H9 (cell line): ENCODE measurements around the gene SLC13A5. TPM values are rescaled to one million over a fixed set of nuclear protein-coding genes. Genes with fewer than 3 reads are reported as not detected.

Source experiments
- DNase-seq: peaks from one replicate; pipeline ENCODE4 v3.0.0-alpha.2; 2017
- H2AFZ ChIP-seq: one replicate; pipeline ENCODE4 v1.6.1; 2013; ENCODE audit warnings: mild to moderate bottlenecking, low read length, control low read depth, moderate library complexity
- H2AK5ac ChIP-seq: 2 replicates; pipeline ENCODE4 v1.6.1; 2013; ENCODE audit warnings: low read length, control low read depth, mixed read lengths; ENCODE audit not compliant: insufficient read length
- H2BK120ac ChIP-seq: one replicate; pipeline ENCODE4 v1.6.1; 2013; ENCODE audit warnings: low read depth, mild to moderate bottlenecking, low read length, control low read depth, inconsistent platforms; ENCODE audit not compliant: poor library complexity, severe bottlenecking
- H2BK12ac ChIP-seq: 2 replicates; pipeline ENCODE4 v1.6.1; 2013; ENCODE audit warnings: low read length, control low read depth, mixed read lengths, low read depth; ENCODE audit not compliant: insufficient read length
- H2BK15ac ChIP-seq: 2 replicates; pipeline ENCODE4 v1.6.1; 2013; ENCODE audit warnings: low read depth, low read length, control low read depth
- H2BK20ac ChIP-seq: one replicate; pipeline ENCODE4 v1.6.1; 2013; ENCODE audit warnings: low read depth, mild to moderate bottlenecking, low read length, control low read depth, inconsistent platforms; ENCODE audit not compliant: poor library complexity, severe bottlenecking
- H2BK5ac ChIP-seq: 2 replicates; pipeline ENCODE4 v1.6.1; 2013; ENCODE audit warnings: low read length, control low read depth, mixed read lengths; ENCODE audit not compliant: insufficient read length
- H3K14ac ChIP-seq: 2 replicates; pipeline ENCODE4 v1.6.1; 2013; ENCODE audit warnings: low read length, control low read depth; ENCODE audit not compliant: insufficient read depth
- H3K18ac ChIP-seq: 2 replicates; pipeline ENCODE4 v1.6.1; 2013; ENCODE audit warnings: low read depth, mild to moderate bottlenecking, mixed read lengths, low read length, control low read depth; ENCODE audit not compliant: insufficient read length
- H3K23ac ChIP-seq: 2 replicates; pipeline ENCODE4 v1.6.1; 2013; ENCODE audit warnings: low read length, control low read depth, mixed read lengths, low read depth; ENCODE audit not compliant: insufficient read length
- H3K23me2 ChIP-seq: 2 replicates; pipeline ENCODE4 v1.6.1; 2013; ENCODE audit warnings: low read depth, mild to moderate bottlenecking, mixed read lengths, low read length, control low read depth; ENCODE audit not compliant: insufficient read length, poor library complexity, severe bottlenecking
- H3K27ac ChIP-seq: 2 replicates; pipeline ENCODE4 v1.5.1; 2013; ENCODE audit warnings: low read length, control low read depth, mixed read lengths, low read depth; ENCODE audit not compliant: insufficient read length
- H3K27me3 ChIP-seq: 2 replicates; pipeline ENCODE4 v1.6.1; 2013; ENCODE audit warnings: low read length, control low read depth, inconsistent platforms; ENCODE audit not compliant: insufficient read depth
- H3K4ac ChIP-seq: 2 replicates; pipeline ENCODE4 v1.6.1; 2013; ENCODE audit warnings: low read depth, mild to moderate bottlenecking, control low read depth, inconsistent platforms, low read length, moderate library complexity
- H3K4me1 ChIP-seq: 2 replicates; pipeline ENCODE4 v1.6.1; 2013; ENCODE audit warnings: low read length, control low read depth, inconsistent platforms; ENCODE audit not compliant: insufficient read depth
- H3K4me2 ChIP-seq: 2 replicates; pipeline ENCODE4 v1.6.1; 2013; ENCODE audit warnings: low read length, control low read depth, mixed read lengths; ENCODE audit not compliant: insufficient read length, insufficient read depth
- H3K56ac ChIP-seq: 2 replicates; pipeline ENCODE4 v1.6.1; 2013; ENCODE audit warnings: low read depth, mild to moderate bottlenecking, mixed read lengths, low read length, control low read depth; ENCODE audit not compliant: insufficient read length
- H3K79me1 ChIP-seq: 2 replicates; pipeline ENCODE4 v1.6.1; 2013; ENCODE audit warnings: low read depth, mild to moderate bottlenecking, moderate library complexity, low read length, control low read depth, inconsistent platforms; ENCODE audit not compliant: insufficient read depth, poor library complexity, severe bottlenecking
- H3K79me2 ChIP-seq: 2 replicates; pipeline ENCODE4 v1.6.1; 2013; ENCODE audit warnings: low read length, control low read depth, inconsistent platforms; ENCODE audit not compliant: insufficient read depth
- H3K9ac ChIP-seq: 2 replicates; pipeline ENCODE4 v1.6.1; 2013; ENCODE audit warnings: low read length, control low read depth, mixed read lengths; ENCODE audit not compliant: insufficient read length; ENCODE audit errors: extremely low read depth
- H3K9me3 ChIP-seq: one replicate; pipeline ENCODE4 v1.6.1; 2013; ENCODE audit warnings: low read depth, low read length, inconsistent platforms; ENCODE audit not compliant: control insufficient read depth
- H3T11ph ChIP-seq: one replicate; pipeline ENCODE4 v1.6.1; 2013; ENCODE audit warnings: mild to moderate bottlenecking, low read length, control low read depth, inconsistent platforms
- H4K20me1 ChIP-seq: one replicate; pipeline ENCODE4 v1.6.1; 2013; ENCODE audit not compliant: control insufficient read depth, insufficient read length, insufficient read depth
- H4K5ac ChIP-seq: 2 replicates; pipeline ENCODE4 v1.6.1; 2013; ENCODE audit warnings: low read depth, mild to moderate bottlenecking, mixed read lengths, low read length, control low read depth; ENCODE audit not compliant: insufficient read length
- H4K8ac ChIP-seq: replicated peaks from 2 replicates; pipeline ENCODE4 v1.6.1; 2013; ENCODE audit warnings: low read length, control low read depth, mixed read lengths, low read depth; ENCODE audit not compliant: insufficient read length
- H4K91ac ChIP-seq: 2 replicates; pipeline ENCODE4 v1.6.1; 2013; ENCODE audit warnings: low read depth, mild to moderate bottlenecking, moderate library complexity, mixed read lengths, low read length, control low read depth; ENCODE audit not compliant: insufficient read length
- H3K27ac Mint-ChIP-seq, 3 experiments: 2 replicates in 2 of 3; 3 replicates in 1 of 3; pipeline ENCODE4 v1.8.0; 2020 to 2021; ENCODE audit warnings: mixed read lengths in 3 of 3, mild to moderate bottlenecking in 1 of 3, moderate library complexity in 1 of 3
- H3K27me3 Mint-ChIP-seq: 2 replicates; pipeline ENCODE4 v1.8.0; 2021; ENCODE audit warnings: low read depth, mild to moderate bottlenecking, moderate library complexity, mixed read lengths
- H3K36me3 Mint-ChIP-seq, 3 experiments: 2 replicates in 2 of 3; 3 replicates in 1 of 3; pipeline ENCODE4 v1.8.0; 2020 to 2021; ENCODE audit warnings: low read depth in 3 of 3, mixed read lengths in 3 of 3; ENCODE audit not compliant: insufficient read depth in 1 of 3
- H3K4me1 Mint-ChIP-seq, 2 experiments: 2 replicates each; pipeline ENCODE4 v1.8.0; 2020; ENCODE audit warnings: mixed read lengths in 2 of 2
- H3K4me3 Mint-ChIP-seq, 2 experiments: 2 replicates in 1 of 2; 3 replicates in 1 of 2; pipeline ENCODE4 v1.8.0; 2020 to 2021; ENCODE audit warnings: mild to moderate bottlenecking in 2 of 2, mixed read lengths in 2 of 2, moderate library complexity in 1 of 2
- H3K9me3 Mint-ChIP-seq, 2 experiments: 2 replicates in 1 of 2; 3 replicates in 1 of 2; pipeline ENCODE4 v1.8.0; 2020; ENCODE audit warnings: mild to moderate bottlenecking in 2 of 2, mixed read lengths in 2 of 2, moderate library complexity in 1 of 2
- WGBS: extraction: QIAGEN DNeasy Blood & Tissue Kit; methylation state at CpG from one replicate; pipeline ENCODE4 v1.1.7; 2013; ENCODE audit warnings: missing lambda C conversion rate, low lambda C conversion rate, mixed read lengths; ENCODE audit not compliant: insufficient read length; ENCODE audit errors: extremely low coverage; 5-methylcytosine and 5-hydroxymethylcytosine counted together
- total RNA-seq: library from RNA; stranded (reverse); gene quantifications from 2 replicates; pipeline ENCODE4 v1.2.1, GENCODE V29; 2021
- TF ChIP-seq, protein P1 (sequence below): fragments of 200-600 bp; sonication (generic); conservative IDR thresholded peaks from 3 replicates; pipeline ENCODE4 v1.8.0; 2021; ENCODE audit warnings: antibody characterized with exemption, mild to moderate bottlenecking

Gene SLC13A5
- total RNA-seq, 1 experiment from 2014 or later, result 1.6 TPM

DNA sequence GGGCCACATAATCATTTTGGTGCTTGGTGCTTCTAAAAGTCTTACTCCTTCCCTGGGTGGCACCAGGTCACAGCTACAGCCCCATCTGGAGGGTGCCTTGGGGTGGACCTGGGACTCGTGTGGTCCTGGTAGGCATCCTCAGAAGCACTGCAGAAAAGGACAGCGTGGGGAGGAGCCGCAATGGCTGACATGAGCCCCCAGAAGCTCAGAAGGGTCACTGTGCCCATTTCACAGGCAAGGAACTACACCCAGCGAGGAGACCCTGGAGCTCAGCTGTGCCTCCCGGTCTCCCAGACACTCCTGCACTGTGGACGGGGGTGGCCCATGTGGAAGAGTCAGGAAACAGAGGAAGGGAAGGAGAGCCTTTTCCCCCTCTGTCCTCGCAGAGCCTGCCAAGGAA, 35.2 kb downstream of the SLC13A5 start:
- Histone ChIP-seq H3K79me1 (no peaks in the 10 kb centered on the region), H3K23me2 (no peaks in the 10 kb centered on the region), H3K4ac (no peak overlapping the region), H3T11ph (no peak overlapping the region), H3K9me3 (no peaks in the 10 kb centered on the region), H4K91ac (no peak overlapping the region), H2AFZ (no peak overlapping the region), H3K4me2 (no peak overlapping the region), H3K79me2 (no peaks in the 10 kb centered on the region), H2BK20ac (no peak overlapping the region), H4K5ac (no peak overlapping the region), H3K18ac (no peak overlapping the region), H3K9ac (no peak overlapping the region), H3K4me1 (no peaks in the 10 kb centered on the region), H4K8ac (no peak overlapping the region), H2AK5ac (no peak overlapping the region), H4K20me1 (no peaks in the 10 kb centered on the region), H3K27me3 (no peaks in the 10 kb centered on the region), H3K23ac (no peak overlapping the region), H2BK5ac (no peak overlapping the region), H2BK120ac (no peak overlapping the region), H3K27ac (no peak overlapping the region), H2BK12ac (no peak overlapping the region), H3K56ac (no peak overlapping the region), H2BK15ac (no peak overlapping the region), H3K14ac (no peak overlapping the region)
- Mint-ChIP-seq H3K4me1 (peaks cover 2 to 5% of the 10 kb centered on the region in 2 experiments; a peak in 2 of 4 replicates), H3K4me3 (no peak overlapping the region), H3K36me3 (no peaks in the 10 kb centered on the region; a peak in 1 of 7 replicates), H3K27me3 (peaks cover 2% of the 10 kb centered on the region), H3K9me3 (no peaks in the 10 kb centered on the region), H3K27ac (no peak overlapping the region)
- TF ChIP-seq, protein P1, sequence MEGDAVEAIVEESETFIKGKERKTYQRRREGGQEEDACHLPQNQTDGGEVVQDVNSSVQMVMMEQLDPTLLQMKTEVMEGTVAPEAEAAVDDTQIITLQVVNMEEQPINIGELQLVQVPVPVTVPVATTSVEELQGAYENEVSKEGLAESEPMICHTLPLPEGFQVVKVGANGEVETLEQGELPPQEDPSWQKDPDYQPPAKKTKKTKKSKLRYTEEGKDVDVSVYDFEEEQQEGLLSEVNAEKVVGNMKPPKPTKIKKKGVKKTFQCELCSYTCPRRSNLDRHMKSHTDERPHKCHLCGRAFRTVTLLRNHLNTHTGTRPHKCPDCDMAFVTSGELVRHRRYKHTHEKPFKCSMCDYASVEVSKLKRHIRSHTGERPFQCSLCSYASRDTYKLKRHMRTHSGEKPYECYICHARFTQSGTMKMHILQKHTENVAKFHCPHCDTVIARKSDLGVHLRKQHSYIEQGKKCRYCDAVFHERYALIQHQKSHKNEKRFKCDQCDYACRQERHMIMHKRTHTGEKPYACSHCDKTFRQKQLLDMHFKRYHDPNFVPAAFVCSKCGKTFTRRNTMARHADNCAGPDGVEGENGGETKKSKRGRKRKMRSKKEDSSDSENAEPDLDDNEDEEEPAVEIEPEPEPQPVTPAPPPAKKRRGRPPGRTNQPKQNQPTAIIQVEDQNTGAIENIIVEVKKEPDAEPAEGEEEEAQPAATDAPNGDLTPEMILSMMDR, result no peak
- no peak for DNase-seq
- WGBS, result no CpG with 5 or more reads among the region's 7 CpGs
